Measurements from ENCODE around the gene RAVER2.

GRCh38 chr1:64843675-64844074 is 98.8 kb downstream of the RAVER2 start:
- no peak for TF ChIP-seq CTCF (IDR thresholded peaks at IDR 0.05; ENCODE audit: insufficient read depth, low read length)
- no peak for TF ChIP-seq POLR2AphosphoS5 (IDR thresholded peaks at IDR 0.05; ENCODE audit: low read depth)

All from HL-60 (cell line).